Right hindlimb (tissue), 1 donor: Measurements from ENCODE around the gene ZFP36L1.
"Not testable (repeated sequence)": the region's sequence is repeated elsewhere in the genome, so short reads cannot be mapped to it uniquely, and the experiment has no call there.

ENCODE experiments used
- DNase-seq: peaks from one replicate; pipeline ENCODE4 v3.0.0-alpha.2; 2018

Gene ZFP36L1

GRCh38 chr14:68783408-68784225 lies 9.2 kb downstream of the ZFP36L1 start:
- peak; percentile 32 for DNase-seq

- DNase-seq: peak; percentile 25
Measured at GRCh38 chr14:68782091-68782981, 10.5 kb downstream of the ZFP36L1 start.

GRCh38 chr14:68781161-68782021 lies 11.5 kb downstream of the ZFP36L1 start:
- DNase-seq: no peak

- peak; percentile 85 for DNase-seq
Measured at GRCh38 chr14:68780358-68781160, 12.3 kb downstream of the ZFP36L1 start.

GRCh38 chr14:68779761-68780323 lies 13.0 kb downstream of the ZFP36L1 start:
- no peak for DNase-seq

DNA sequence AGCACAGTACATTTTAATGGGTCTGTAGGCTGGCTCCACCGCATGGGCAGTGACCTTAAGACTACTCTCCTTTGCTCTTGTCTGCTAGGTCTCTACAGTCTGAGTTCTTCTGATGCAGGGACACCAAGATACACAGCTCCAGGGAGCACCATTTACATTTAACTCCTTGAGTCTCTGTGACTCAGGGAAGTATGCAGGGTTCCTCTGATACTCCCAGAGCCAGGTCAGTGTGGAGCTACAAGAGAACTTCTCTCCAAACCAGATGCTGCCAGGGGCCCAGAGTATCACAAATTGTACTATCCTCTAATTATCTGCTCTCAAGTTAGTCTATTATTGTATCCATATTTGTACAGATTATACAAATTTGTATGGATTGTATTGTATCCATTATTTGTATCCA lies 15.2 kb downstream of the ZFP36L1 start:
- peak; percentile 1 for DNase-seq

DNA sequence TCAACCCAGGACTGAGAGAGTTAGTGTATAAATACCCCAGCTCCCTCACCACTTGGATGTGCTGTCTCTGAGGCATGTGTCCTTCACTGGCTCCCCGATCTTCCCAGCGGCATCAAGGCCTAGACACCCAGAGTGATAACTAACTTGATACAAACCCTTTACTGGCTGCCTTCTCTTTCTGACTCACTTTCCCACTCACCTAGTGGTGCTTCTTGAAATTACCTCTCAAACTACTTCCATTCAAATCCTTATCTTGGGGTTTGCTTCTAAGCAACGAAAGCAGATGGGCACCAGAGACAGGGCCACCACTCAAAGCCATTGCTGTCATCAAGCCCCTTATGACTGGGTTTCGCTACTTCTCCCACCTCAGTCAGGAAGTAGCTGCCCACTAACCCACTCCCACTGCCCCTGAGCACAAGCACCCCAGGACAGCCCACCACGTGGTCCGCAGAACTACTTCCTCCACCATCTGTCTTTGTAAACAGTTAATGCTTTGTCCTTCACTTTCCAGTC lies 17.2 kb downstream of the ZFP36L1 start:
- no peak for DNase-seq

DNA sequence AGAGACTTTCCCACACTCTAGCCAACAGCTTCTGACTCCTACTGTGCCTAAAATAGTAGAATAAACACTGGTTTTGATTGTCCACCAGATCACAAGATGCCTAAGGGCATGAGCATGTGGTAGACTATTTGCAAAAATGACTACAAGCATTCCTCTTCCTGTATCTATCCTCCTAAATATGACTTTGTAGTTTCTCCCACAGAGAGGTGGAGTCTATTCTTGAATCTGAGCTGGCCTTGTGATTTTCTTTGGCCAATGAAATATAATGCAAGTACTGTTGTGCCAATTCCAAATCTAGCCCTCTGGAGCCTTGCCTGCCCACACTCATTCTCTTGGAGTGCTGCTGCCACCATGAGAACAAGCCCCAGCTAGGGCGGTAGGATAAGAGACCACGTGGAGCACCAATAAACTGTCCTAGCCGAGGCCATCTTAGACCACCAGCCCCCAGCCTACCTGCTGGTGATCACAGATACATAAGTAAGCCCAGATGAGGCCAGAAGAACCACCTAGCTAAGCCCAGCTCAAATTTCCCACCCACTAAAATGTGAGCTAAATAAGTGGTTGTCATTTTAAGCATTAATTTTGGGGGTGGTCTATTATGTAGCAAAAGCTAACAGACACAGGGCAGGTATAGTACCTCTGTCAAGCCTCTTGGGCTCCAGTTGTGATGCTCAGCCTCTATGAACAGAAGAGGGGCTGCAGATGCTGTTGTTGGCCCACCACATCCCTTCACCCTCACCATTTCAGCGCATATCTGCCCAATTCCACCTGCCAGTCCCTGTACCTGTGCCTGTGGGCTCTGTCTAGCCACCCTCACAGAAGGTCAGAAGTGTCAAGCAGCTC lies 17.9 kb downstream of the ZFP36L1 start:
- DNase-seq: no peak

- no peak for DNase-seq
Measured at GRCh38 chr14:68772761-68773381, 20.0 kb downstream of the ZFP36L1 start.

DNA sequence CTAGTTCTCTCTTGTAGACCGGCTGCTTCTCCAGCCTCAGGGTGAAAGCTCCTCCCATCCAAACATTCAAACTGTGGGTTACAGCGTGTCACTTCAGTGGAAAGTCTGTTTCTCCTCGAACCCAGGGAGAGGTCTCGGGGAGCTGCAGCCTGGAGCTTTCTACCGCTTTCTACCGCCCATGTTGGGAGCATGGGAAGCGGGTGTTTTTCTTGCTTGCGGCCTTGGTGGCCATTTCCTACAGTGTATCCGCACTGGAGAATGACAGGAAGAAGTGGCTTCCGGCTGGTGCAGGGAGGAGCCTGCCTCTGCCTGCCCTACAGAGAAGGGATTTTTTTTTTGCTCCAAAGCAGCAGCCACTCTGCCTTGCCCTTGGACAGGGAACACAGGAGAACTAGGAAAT lies 21.2 kb downstream of the ZFP36L1 start:
- no peak for DNase-seq

- DNase-seq: no peak
Measured at GRCh38 chr14:68770553-68771286, 22.1 kb downstream of the ZFP36L1 start.

DNA sequence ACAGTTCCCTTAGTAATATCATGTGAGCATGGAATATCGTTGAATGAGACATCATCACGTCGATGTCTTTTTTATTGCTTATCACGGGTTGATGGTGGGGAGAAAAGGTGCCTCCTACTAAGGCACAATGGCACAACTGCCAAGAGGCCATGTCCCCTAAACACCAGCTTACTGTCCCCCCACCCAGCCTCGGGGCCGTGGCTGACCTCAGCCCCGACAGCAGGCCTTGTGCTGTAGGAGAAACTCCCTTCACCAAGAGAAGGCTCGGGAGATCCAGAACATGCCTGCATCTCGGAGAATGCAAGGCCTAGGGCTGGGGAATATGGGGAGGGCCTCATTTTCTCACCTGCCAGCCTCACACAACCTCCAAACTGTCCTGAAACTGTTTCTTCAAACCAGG lies 22.8 kb downstream of the ZFP36L1 start:
- DNase-seq: no peak

DNA sequence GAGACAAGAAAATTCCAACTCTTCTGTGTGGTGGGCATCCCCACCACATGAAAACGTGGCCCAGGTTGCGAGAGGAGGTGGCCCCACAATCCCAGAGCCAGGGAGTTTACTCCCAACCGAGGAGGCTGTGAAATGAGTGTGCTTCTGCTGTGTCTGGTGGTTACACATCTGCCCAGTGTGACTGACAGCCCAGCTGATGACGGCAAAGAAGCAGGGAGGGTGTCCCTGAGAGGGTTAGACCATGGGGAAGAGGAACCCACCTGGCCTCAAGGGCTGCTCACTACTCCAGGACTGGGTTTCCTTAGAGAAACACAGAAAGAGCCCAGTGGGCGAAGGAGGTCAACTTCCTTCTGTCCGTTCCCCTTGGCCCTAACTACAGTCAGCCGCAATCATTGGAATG lies 24.6 kb downstream of the ZFP36L1 start:
- no peak for DNase-seq

- no peak for DNase-seq
Measured at GRCh38 chr14:68767248-68767645, 25.6 kb downstream of the ZFP36L1 start.

DNA sequence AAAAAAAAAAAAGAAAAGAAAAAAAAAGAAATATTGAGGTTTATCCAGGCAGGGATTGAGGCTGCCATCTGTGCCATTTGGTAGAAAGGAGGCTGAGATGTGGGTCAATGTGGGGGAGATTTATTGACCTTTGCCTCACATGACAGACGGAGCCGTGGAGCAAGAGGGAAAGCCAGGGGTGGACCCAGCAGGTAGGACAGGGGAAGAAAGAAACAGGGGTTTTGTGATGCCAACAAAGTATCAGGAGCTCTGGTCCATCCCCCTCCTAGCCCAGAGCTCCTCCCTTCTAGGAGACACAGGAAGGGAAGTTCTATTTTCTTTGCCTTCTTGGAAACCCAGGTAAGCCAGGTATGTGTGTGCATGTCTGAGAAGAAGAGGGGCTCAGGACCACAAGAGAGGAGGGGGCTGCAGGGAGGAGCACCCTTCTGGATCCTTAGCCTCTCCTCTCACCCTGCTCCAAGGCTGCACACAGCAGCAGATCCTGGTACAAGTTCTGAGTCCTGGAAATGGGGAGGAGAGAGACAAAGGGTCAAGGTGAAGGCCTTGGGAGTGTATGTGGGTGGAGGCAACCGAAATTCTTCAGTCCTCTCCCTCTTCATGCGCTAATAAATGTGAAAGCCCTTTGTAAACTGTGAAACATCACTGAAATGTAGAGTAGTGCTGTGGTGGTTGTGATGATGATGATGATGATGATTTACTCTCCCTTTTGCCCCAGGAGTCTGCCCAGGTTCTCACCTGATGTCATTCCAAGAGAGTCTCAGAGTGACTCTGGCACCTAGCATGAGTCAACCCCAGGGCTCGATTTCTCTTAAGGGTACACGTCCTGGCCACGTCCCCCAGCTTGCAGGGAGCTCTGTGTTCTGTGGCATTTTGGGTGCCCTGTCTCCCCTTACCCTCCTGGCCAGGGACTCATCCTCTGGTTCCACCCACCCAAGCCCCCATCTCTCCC lies 26.3 kb downstream of the ZFP36L1 start:
- DNase-seq: no peak

- DNase-seq: not testable (repeated sequence)
Measured at GRCh38 chr14:68763843-68764242, 29.0 kb downstream of the ZFP36L1 start.

- DNase-seq: peak; percentile 69
Measured at GRCh38 chr14:68762953-68763764, 29.7 kb downstream of the ZFP36L1 start.
